Esophagus squamous epithelium (tissue), 5 donors: ENCODE measurements around the gene TREH. TPM values are rescaled to one million over a fixed set of nuclear protein-coding genes. Genes with fewer than 3 reads are reported as not detected.

Experiments
- DNase-seq: peaks from one replicate; lab custom pipeline; 2025; lab: John Stamatoyannopoulos, UW
- H3K27ac ChIP-seq, 4 donors: fragments of 200-600 bp; sonication (generic); one replicate each; pipeline ENCODE4 v1.5.1; 2016 to 2019; ENCODE audit warnings: mild to moderate bottlenecking in 1 of 4
- H3K27me3 ChIP-seq, 4 donors: fragments of 200-600 bp; sonication (generic); 1 replicate in 3 of 4; 2 replicates in 1 of 4; pipeline versions ENCODE4 v1.5.1 to v1.6.0; 2017 to 2021; ENCODE audit warnings: antibody characterized with exemption in 1 of 4
- H3K36me3 ChIP-seq, 3 donors: fragments of 200-600 bp; sonication (generic); one replicate each; pipeline ENCODE4 v1.5.1; 2016 to 2019
- H3K4me1 ChIP-seq, 3 donors: fragments of 200-600 bp; sonication (generic); one replicate each; pipeline ENCODE4 v1.5.1; 2017 to 2019
- H3K4me3 ChIP-seq, 4 donors: fragments of 200-600 bp; sonication (generic); 1 replicate in 3 of 4; 2 replicates in 1 of 4; pipeline ENCODE4 v1.5.1; 2016 to 2019; ENCODE audit warnings: mild to moderate bottlenecking in 2 of 4, moderate library complexity in 1 of 4
- H3K9me3 ChIP-seq, 3 donors: fragments of 200-600 bp; sonication (generic); one replicate each; pipeline ENCODE4 v1.5.1; 2016 to 2019
- POLR2A ChIP-seq, 4 donors: fragments of 450-650 bp; IDR thresholded peaks; one replicate each; pipeline ENCODE4 v1.6.1; 2017; ENCODE audit warnings: antibody characterized with exemption in 4 of 4, mild to moderate bottlenecking in 4 of 4, moderate library complexity in 3 of 4
- WGBS, 2 donors: methylation state at CpG; one replicate each; pipeline ENCODE4 v1.1.5; 2018; 5-methylcytosine and 5-hydroxymethylcytosine counted together
- intact Hi-C: fragments of 100-400 bp; cut with DNase I; formaldehyde crosslinking; loops from one replicate; pipeline ENCODE4 v1.15.0; 2022
- total RNA-seq, 4 donors: library from RNA; depleted of rRNA; stranded (reverse); fragments of >200 nt; gene quantifications; one replicate each; pipeline ENCODE4 v1.1.0, GENCODE V29; 2016
- TF ChIP-seq, protein P1 (sequence below), 6 experiments: fragments of 450-650 bp in 4 of 6; fragments of 200-600 bp in 2 of 6; sonication (generic) in 2 of 6; IDR thresholded peaks; one replicate each; pipeline ENCODE4 v1.5.1; 2016 to 2019; ENCODE audit warnings: antibody characterized with exemption in 6 of 6, mild to moderate bottlenecking in 4 of 6, moderate library complexity in 4 of 6
- donor health status: DM: yes; HTN: yes; CAD: no.

The TREH gene
- total RNA-seq, 4 donors from 2014 or later, result 0.09 to 0.57 TPM; not detected in 2

DNA sequence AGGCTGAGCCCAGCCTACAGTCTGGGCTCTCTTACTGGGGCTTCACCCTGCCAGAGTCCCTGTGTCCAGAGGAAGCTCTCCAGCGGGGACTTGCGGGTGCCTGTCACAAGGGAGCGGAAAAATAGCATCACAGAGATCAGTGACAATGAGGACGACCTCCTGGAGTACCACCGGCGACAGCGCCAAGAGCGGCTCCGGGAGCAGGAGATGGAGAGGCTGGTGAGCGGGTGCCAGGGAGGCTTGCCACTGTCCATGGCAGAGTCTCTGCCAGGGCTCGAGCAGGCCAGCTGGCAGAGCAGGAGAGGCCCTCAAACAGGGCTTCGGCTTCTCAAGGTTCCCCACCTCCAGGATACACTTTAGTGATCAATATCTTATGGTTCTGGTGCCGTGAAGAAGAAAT lies 51.0 kb downstream of the TREH start:
- Histone ChIP-seq H3K27me3 (no peaks in the 10 kb centered on the region), H3K36me3 (peaks cover 0 to 73% (median 10%) of the 10 kb centered on the region in 3 donors), H3K27ac (no peak overlapping the region), H3K4me3 (no peak overlapping the region), H3K9me3 (no peaks in the 10 kb centered on the region), H3K4me1 (peaks cover 12 to 84% (median 39%) of the 10 kb centered on the region in 3 donors)
- no peak for DNase-seq
- intact Hi-C loops, result no loop called here
- 78 to 80% methylated on average over 9 to 11 of the region's 13 CpGs for WGBS, 2 donors
- no peak for TF ChIP-seq POLR2A (IDR thresholded peaks at IDR 0.05)
- TF ChIP-seq, protein P1, sequence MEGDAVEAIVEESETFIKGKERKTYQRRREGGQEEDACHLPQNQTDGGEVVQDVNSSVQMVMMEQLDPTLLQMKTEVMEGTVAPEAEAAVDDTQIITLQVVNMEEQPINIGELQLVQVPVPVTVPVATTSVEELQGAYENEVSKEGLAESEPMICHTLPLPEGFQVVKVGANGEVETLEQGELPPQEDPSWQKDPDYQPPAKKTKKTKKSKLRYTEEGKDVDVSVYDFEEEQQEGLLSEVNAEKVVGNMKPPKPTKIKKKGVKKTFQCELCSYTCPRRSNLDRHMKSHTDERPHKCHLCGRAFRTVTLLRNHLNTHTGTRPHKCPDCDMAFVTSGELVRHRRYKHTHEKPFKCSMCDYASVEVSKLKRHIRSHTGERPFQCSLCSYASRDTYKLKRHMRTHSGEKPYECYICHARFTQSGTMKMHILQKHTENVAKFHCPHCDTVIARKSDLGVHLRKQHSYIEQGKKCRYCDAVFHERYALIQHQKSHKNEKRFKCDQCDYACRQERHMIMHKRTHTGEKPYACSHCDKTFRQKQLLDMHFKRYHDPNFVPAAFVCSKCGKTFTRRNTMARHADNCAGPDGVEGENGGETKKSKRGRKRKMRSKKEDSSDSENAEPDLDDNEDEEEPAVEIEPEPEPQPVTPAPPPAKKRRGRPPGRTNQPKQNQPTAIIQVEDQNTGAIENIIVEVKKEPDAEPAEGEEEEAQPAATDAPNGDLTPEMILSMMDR (IDR thresholded peaks at IDR 0.05), result no peak

DNA sequence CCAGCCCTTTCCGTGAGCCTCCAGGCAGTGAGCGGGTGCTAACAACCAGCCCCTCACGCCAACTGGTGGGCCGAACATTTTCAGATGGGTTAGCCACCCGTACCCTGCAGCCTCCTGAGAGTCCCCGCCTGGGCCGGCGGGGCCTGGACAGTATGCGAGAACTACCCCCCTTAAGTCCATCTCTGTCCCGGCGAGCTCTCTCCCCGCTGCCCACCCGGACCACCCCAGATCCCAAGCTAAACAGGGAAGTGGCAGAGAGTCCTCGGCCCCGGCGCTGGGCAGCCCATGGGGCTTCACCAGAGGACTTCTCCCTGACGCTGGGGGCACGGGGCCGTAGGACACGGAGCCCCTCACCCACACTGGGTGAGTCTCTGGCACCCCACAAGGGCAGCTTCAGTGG lies 51.4 kb downstream of the TREH start:
- Histone ChIP-seq H3K27me3 (no peaks in the 10 kb centered on the region), H3K36me3 (peaks cover 0 to 71% (median 10%) of the 10 kb centered on the region in 3 donors), H3K9me3 (no peaks in the 10 kb centered on the region), H3K4me1 (peaks cover 12 to 84% (median 41%) of the 10 kb centered on the region in 3 donors), H3K4me3 (no peak overlapping the region), H3K27ac (no peak overlapping the region)
- TF ChIP-seq POLR2A (IDR thresholded peaks at IDR 0.05), result no peak
- TF ChIP-seq, protein P1 (IDR thresholded peaks at IDR 0.05), result no peak
- WGBS, 2 donors, result 96% methylated on average over 3 of the region's 20 CpGs; no CpG with 5 or more reads in 1 of the 2 donors
- DNase-seq, result no peak
- intact Hi-C loops, result no loop called here

GRCh38 chr11:118627566-118627965 lies 51.9 kb downstream of the TREH start:
- no peaks in the 10 kb centered on the region for H3K9me3 ChIP-seq
- H3K36me3 ChIP-seq, result peaks cover 0 to 66% (median 10%) of the 10 kb centered on the region in 3 donors
- intact Hi-C loops, result no loop called here
- no peak for TF ChIP-seq POLR2A (IDR thresholded peaks at IDR 0.05)
- TF ChIP-seq, protein P1 (IDR thresholded peaks at IDR 0.05), result no peak
- H3K27ac ChIP-seq, result no peak overlapping the region
- no peak overlapping the region for H3K4me3 ChIP-seq
- WGBS, 2 donors, result 100% methylated on average over 1 to 2 of the region's 10 CpGs
- H3K4me1 ChIP-seq, result peaks cover 14 to 84% (median 43%) of the 10 kb centered on the region in 3 donors
- DNase-seq, result no peak
- H3K27me3 ChIP-seq, result no peaks in the 10 kb centered on the region

GRCh38 chr11:118625976-118626375 lies 53.5 kb downstream of the TREH start:
- peaks cover 0 to 51% (median 10%) of the 10 kb centered on the region in 3 donors for H3K36me3 ChIP-seq
- peak overlapping the region in 1 of 4 donors; percentile 88 for H3K27ac ChIP-seq
- peaks cover 0 to 8% (median 0%) of the 10 kb centered on the region in 4 donors for H3K27me3 ChIP-seq
- 66 to 78% methylated on average over 2 of the region's 2 CpGs for WGBS, 2 donors
- H3K9me3 ChIP-seq, result no peaks in the 10 kb centered on the region
- no peak for TF ChIP-seq POLR2A (IDR thresholded peaks at IDR 0.05)
- H3K4me1 ChIP-seq, result peaks cover 26 to 87% (median 59%) of the 10 kb centered on the region in 3 donors
- H3K4me3 ChIP-seq, result no peak overlapping the region
- DNase-seq, result no peak
- intact Hi-C loops, result no loop called here

DNA sequence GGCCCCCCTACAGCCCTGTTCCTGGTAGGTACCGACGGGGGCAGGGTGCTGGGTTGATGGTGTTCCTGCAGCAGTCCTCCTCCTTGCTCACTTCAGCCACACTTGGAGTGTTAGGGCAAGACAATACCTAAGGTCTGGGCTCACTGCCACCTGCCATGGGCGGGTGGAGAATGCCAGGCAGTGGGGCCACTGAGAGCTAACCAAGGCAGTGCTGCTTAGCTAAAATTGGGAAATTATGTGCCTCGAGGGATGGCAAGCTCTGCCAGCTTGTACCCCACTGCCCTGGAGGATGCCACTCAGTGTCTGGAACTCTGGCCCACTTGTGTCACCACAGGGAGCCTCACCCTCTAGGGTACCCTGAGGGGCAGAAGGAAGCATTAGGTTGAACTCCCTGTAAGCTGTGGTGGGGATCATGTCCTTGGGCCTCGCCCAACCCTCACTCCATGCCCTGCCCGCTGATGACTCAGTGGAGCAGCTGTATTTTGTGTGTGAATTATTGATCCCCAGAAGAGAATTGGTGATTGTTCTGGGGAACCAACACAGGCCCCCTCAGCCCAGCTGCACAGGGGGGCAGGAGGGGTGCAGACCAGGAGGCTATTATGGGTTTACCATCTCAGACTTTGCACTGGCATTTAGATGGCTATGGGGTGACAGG lies 54.3 kb downstream of the TREH start:
- Histone ChIP-seq H3K4me1 (peaks cover 33 to 87% (median 61%) of the 10 kb centered on the region in 3 donors), H3K27ac (peak overlapping the region; percentile 5 to 88 (median 58)), H3K9me3 (no peaks in the 10 kb centered on the region), H3K4me3 (no peak overlapping the region), H3K36me3 (peaks cover 0 to 43% (median 10%) of the 10 kb centered on the region in 3 donors), H3K27me3 (peaks cover 0 to 14% (median 0%) of the 10 kb centered on the region in 4 donors)
- intact Hi-C loops, result no loop called here
- 36 to 38% methylated on average over 3 to 5 of the region's 6 CpGs for WGBS, 2 donors
- TF ChIP-seq, protein P1 (IDR thresholded peaks at IDR 0.05), result no peak
- no peak for TF ChIP-seq POLR2A (IDR thresholded peaks at IDR 0.05)
- no peak for DNase-seq
